K562 (cell line): ENCODE measurements around the gene DDR1. TPM values are rescaled to one million over a fixed set of nuclear protein-coding genes. Genes with fewer than 3 reads are reported as not detected.

Experiments
- ATF7 ChIP-seq: fragments of 450-650 bp; IDR thresholded peaks from 2 replicates; pipeline ENCODE4 v1.7.1; 2014; ENCODE audit warnings: mild to moderate bottlenecking, moderate library complexity
- CUX1 ChIP-seq: fragments of 200-800 bp; sonication (Bioruptor generic); IDR thresholded peaks from 2 replicates; pipeline ENCODE4 v1.6.1; 2016; ENCODE audit warnings: missing genetic modification characterization, missing compliant biosample characterization
- E2F3 ChIP-seq: fragments of 250-450 bp; sonication (Bioruptor Pico); IDR thresholded peaks from 2 replicates; pipeline ENCODE4 v1.4.0; 2020; ENCODE audit warnings: mild to moderate bottlenecking
- EP300 ChIP-seq: IDR thresholded peaks from 2 replicates; pipeline ENCODE4 v1.6.1; 2012; ENCODE audit warnings: low read length, improper control_type of control experiment
- FOXJ2 ChIP-seq: fragments of 200-800 bp; sonication (Bioruptor generic); IDR thresholded peaks from 2 replicates; pipeline ENCODE4 v1.6.1; 2016; ENCODE audit warnings: missing genetic modification characterization, missing compliant biosample characterization
- FOXM1 ChIP-seq, 2 experiments: fragments of 450-650 bp in 1 of 2; sonication (generic) in 1 of 2; formaldehyde crosslinking in 1 of 2; IDR thresholded peaks; 2 replicates each; pipeline versions ENCODE4 v1.6.1 to v1.9.0; 2017 to 2022; ENCODE audit warnings: low read depth in 2 of 2, mild to moderate bottlenecking in 2 of 2, missing genetic modification reagents in 1 of 2, moderate library complexity in 1 of 2
- HOMEZ ChIP-seq: fragments of 250-450 bp; sonication (Bioruptor Pico); IDR thresholded peaks from 2 replicates; pipeline ENCODE4 v1.4.0; 2020; ENCODE audit warnings: mild to moderate bottlenecking, moderate library complexity
- KAT2B ChIP-seq: IDR thresholded peaks from one replicate; pipeline ENCODE4 v1.6.1; 2012; ENCODE audit warnings: low read depth, mild to moderate bottlenecking, control low read depth, inconsistent platforms, low read length, moderate library complexity
- MTA3 ChIP-seq: fragments of 450-650 bp; formaldehyde crosslinking; IDR thresholded peaks from 2 replicates; pipeline ENCODE4 v1.6.1; 2017; ENCODE audit warnings: mild to moderate bottlenecking, borderline replicate concordance
- NUFIP1 ChIP-seq: fragments of 450-650 bp; IDR thresholded peaks from 2 replicates; pipeline ENCODE4 v1.6.1; 2018; ENCODE audit not compliant: partially characterized antibody
- PTBP1 ChIP-seq: fragments of 200-400 bp; formaldehyde crosslinking; IDR thresholded peaks from 2 replicates; pipeline ENCODE4 v1.6.1; 2017; ENCODE audit warnings: low read depth, low read length
- STAG1 ChIP-seq: sonication (generic); formaldehyde crosslinking; IDR thresholded peaks from 2 replicates; pipeline ENCODE4 v1.5.0; 2020; ENCODE audit warnings: missing genetic modification reagents, borderline replicate concordance
- TAF15 ChIP-seq: fragments of 200-400 bp; formaldehyde crosslinking; IDR thresholded peaks from 2 replicates; pipeline ENCODE4 v1.6.1; 2017; ENCODE audit warnings: mild to moderate bottlenecking, low read depth, low read length, moderate library complexity
- U2AF1 ChIP-seq: fragments of 200-400 bp; formaldehyde crosslinking; optimal IDR thresholded peaks from 2 replicates; pipeline ENCODE3; 2017; ENCODE audit warnings: mild to moderate bottlenecking, low read depth, low read length, moderate library complexity
- ZBTB8A ChIP-seq: fragments of 450-650 bp; IDR thresholded peaks from 2 replicates; pipeline ENCODE4 v1.6.1; 2018; ENCODE audit warnings: mild to moderate bottlenecking, moderate library complexity; ENCODE audit not compliant: partially characterized antibody
- ZNF140 ChIP-seq: fragments of 250-450 bp; sonication (Bioruptor Pico); IDR thresholded peaks from 2 replicates; pipeline ENCODE4 v1.8.0; 2021; ENCODE audit warnings: moderate library complexity, mild to moderate bottlenecking, inconsistent platforms
- ZNF253 ChIP-seq: fragments of 250-450 bp; sonication (Bioruptor Pico); conservative IDR thresholded peaks from 2 replicates; pipeline ENCODE4 v1.6.1; 2021; ENCODE audit warnings: mild to moderate bottlenecking
- ZNF311 ChIP-seq: fragments of 250-450 bp; sonication (Bioruptor Pico); IDR thresholded peaks from 2 replicates; pipeline ENCODE4 v1.4.0; 2020; ENCODE audit warnings: mild to moderate bottlenecking, moderate library complexity
- ZNF354B ChIP-seq: fragments of 250-450 bp; sonication (Bioruptor Pico); IDR thresholded peaks from 2 replicates; pipeline ENCODE4 v1.4.0; 2020
- polyA plus RNA-seq, 8 experiments: library from polyadenylated mRNA; depleted of rRNA in 4 of 8; stranded (reverse) in 5 of 8; unstranded in 3 of 8; fragments of >200 nt; fragmentation: Nextera tagmentation in 2 of 8; fragmentation: Illumina TruSeq in 1 of 8; extraction: Ambion mirVana in 2 of 8; extraction: Trizol in 1 of 8; gene quantifications; 2 replicates each; pipeline versions ENCODE4 v1.2.1 to v1.2.3, GENCODE V29; 2011 to 2014; ENCODE audit warnings: inconsistent platforms in 1 of 8, missing spikeins in 1 of 8
- total RNA-seq, 7 experiments: library from RNA; depleted of rRNA in 6 of 7; stranded (reverse); fragments of >200 nt in 6 of 7; fragmentation: Illumina TruSeq in 2 of 7; extraction: Trizol in 2 of 7; gene quantifications; 2 replicates each; pipeline versions ENCODE4 v1.2.1 to v1.2.3, GENCODE V29; 2011 to 2021; ENCODE audit warnings: low replicate concordance in 1 of 7
- TF ChIP-seq, protein P1 (sequence below): fragments of 250-450 bp; sonication (Bioruptor Pico); IDR thresholded peaks from 2 replicates; pipeline ENCODE4 v1.5.1; 2021; ENCODE audit warnings: mild to moderate bottlenecking

Gene DDR1
- total and polyA plus RNA-seq, 9 of the 15 experiments (the other 6 are each of a cell fraction or from before 2014, with no cell fraction given): 1.4 to 44.6 (median 12.2) TPM

- TF ChIP-seq TAF15 (no peak), FOXM1 (IDR thresholded peaks at IDR 0.05; ENCODE audit: low read depth) (no peak), FOXM1 (CRISPR knock-in tag; IDR thresholded peaks at IDR 0.05; ENCODE audit: low read depth) (no peak), KAT2B (no peak), ZNF311 (no peak), HOMEZ (CRISPR knock-in tag) (no peak), PTBP1 (0 out of 2 replicates have a peak, but pooled peaks have one; percentile 27), STAG1 (CRISPR knock-in tag) (no peak; the same call in 1 of the 2 replicates), U2AF1 (peak; percentile 91), NUFIP1 (no peak), EP300 (peak; percentile 30; the same call in 1 of the 2 replicates), ZNF354B (CRISPR knock-in tag) (no peak), ZBTB8A (no peak), FOXJ2 (tag) (no peak), ATF7 (peak; percentile 74), E2F3 (CRISPR knock-in tag) (peak; percentile 82), ZNF140 (CRISPR knock-in tag) (peak; percentile 47; the same call in 1 of the 2 replicates), ZNF253 (CRISPR knock-in tag) (no peak), MTA3 (peak; percentile 96), CUX1 (CRISPR knock-in tag) (no peak)
- TF ChIP-seq, protein P1, sequence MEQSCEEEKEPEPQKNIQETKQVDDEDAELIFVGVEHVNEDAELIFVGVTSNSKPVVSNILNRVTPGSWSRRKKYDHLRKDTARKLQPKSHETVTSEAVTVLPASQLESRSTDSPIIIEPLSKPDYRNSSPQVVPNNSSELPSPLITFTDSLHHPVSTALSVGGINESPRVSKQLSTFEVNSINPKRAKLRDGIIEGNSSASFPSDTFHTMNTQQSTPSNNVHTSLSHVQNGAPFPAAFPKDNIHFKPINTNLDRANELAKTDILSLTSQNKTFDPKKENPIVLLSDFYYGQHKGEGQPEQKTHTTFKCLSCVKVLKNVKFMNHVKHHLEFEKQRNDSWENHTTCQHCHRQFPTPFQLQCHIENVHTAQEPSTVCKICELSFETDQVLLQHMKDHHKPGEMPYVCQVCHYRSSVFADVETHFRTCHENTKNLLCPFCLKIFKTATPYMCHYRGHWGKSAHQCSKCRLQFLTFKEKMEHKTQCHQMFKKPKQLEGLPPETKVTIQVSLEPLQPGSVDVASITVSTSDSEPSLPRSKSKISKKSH (CRISPR knock-in tag): no peak
Observed at GRCh38 chr6:30914076-30914853, 29.9 kb downstream of the DDR1 start, which contains the start of gene VARS2 (continued).
